HG02840 (cell line): Measurements from ENCODE around the gene DCT.

ENCODE experiments used
- ATAC-seq: cut with Tn5 transposase; IDR thresholded peaks from one replicate; pipeline ENCODE4 v1.9.1; 2021; ENCODE audit warnings: mild to moderate bottlenecking, moderate library complexity, moderate number of reproducible peaks; ENCODE audit not compliant: unreplicated experiment, low FRiP score

DCT gene

DNA sequence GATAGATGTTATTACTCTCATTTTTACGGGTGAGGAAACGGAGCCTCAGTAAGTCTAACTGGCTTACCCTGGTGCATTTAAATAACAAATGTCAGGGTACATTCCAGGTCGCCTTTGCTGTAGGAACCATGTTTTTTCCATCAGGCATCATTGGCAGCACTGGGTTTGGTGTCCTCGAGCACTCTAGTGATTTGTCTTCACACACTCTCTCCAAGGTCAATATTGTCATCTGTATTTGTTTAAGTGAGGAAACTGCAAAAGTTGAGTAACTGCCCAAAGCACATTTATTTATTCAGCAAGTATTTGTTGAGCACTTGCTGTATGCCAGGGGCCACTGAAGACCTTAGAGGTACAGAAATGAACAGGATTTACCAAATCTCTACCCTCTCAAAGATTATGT is 78.6 kb downstream of the DCT start:
- ATAC-seq: no peak

DNA sequence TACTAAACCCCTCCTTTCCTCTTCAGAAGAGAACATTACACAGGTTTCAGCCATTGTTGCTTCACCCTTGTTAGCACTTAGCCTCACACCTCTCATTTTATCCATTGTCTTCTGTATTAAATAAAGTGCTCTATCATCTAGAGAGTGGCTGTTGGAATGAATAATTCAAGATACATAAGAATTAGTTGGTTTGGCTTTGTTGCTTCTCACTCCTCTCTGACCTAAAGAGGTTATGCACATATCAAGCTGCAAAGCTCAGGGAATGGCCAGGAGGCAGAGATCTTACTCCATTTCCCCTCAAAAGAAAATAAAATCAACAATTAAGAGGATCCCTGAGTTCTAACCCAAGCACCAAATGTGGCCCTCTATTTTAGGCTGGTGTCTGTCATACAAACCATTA is 79.7 kb downstream of the DCT start:
- no peak for ATAC-seq

DNA sequence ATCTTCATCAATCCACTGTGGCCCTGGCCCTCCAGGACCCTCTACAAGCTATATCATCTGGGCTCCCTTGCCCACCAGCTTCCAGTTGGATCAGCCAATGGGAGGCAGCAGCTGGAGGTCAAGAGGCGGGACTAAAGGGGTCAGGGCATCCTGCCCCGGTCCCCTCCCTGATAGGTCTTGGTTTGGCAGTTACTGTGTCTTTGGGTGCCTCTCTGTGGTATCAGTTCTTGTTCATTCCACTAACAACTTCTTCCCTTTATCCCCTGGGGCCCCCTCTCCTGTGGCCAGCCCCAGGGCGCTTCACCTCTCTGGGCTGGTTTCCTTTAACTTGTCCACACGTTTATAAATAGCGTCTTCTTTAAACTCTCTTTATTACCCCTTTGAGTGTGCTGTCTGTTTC is 83.6 kb downstream of the DCT start:
- no peak for ATAC-seq

DNA sequence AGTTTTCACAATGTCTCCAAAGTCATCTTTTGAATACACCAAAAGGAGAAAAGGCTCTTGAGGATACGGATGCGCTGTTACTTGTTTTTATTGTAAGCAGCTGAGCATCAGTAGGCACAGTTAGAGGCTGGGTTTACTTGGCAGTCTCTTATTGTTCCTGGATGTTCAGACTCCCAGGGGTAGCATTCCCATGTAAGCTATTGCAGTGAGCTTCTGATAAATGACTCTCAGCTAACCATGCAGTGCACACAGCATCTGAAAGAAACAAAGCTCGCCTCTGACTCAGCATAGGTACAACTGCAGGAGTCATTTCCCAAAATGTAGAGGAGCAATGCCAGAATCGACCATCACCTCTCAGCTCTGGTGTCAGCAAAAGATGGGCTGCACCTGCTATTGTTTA is 84.8 kb downstream of the DCT start:
- ATAC-seq: no peak

DNA sequence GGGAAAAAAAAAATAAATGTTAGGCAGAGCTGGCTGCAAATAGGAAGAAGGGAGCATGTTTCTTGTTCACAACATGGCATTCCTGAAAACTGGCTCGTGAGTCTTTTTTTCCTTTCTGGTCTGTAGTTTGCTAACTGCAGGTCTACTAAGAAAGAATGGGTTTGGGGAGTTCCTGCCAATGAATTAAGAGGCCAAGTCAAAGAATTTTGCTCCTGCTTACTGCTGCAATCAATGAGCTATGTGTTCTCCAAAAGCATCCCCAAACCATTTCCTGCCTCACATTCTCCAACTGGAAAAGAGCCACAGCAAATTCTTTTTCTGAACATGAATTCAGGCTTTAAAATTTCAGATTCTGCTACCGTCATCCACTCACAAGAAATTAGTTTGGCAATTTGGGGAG is 88.6 kb downstream of the DCT start:
- no peak for ATAC-seq

DNA sequence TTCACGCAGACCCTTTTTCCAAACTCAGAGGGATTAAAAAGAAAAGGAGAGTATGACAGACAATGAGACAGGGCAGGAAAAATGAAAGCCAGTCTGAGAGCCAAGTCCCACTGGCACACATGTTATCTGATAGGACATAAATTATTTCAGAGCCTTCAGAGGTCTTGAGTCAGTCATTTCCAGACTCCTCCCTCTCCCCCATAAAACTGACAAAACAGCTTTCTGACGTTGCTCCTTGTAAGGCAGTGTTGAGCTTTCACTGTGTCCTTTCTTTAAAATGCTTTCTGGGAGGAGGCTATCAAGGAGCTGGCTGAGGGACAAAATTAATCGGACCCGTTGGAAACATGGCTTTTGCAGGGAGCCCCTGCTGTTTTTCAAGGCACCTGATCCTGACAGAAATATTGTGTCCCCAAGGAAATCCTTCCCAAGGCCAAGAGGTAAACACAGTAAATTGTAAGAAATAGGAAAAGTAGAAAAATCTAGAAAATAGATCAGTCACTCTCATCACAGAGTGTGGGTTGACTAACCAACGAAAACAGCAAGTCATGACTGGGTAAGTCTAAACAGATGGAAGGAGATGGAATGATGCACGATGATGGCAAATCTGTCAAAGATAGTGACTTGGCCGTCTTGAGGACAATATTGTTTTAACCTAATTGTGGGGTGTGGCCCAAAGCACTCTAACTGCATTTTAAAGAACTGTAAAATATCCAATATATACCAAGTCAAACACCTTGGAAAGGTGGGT is 89.7 kb downstream of the DCT start:
- ATAC-seq: no peak

DNA sequence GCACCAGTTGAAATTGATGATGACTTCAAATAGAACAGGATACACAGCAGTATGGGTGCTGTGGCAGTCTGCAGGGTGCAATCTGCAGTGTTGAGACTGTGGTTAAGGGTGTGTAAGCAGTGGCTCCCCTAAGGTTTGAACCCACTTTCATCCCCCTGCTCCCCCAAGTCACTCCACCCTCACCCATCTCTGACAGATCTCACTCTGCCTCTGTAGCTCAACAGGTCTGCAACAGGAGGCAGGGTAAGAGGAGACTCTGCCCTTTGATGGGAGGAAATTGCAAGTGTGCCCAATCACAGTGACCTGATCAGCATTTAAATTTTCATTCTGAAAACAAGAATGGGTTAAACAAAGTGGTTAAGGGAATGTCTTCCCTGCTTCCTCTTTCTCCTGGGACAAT is 92.4 kb downstream of the DCT start:
- no peak for ATAC-seq
